GM21423 (cell line): ENCODE data around the gene STAP2.

Experiments used
- ATAC-seq: cut with Tn5 transposase; IDR thresholded peaks from one replicate; pipeline ENCODE4 v1.9.1; 2021; ENCODE audit warnings: mild to moderate bottlenecking, moderate library complexity; ENCODE audit not compliant: unreplicated experiment

STAP2 gene

GRCh38 chr19:4338441-4339355 is at the start of gene STAP2:
Gene STAP2, minus strand, starts transcription at chr19:4338827. Its CDS starts 74 bp downstream, at chr19:4338753.
- ATAC-seq = no peak

GRCh38 chr19:4386041-4386782 is 47.6 kb upstream of the STAP2 start:
- ATAC-seq = no peak

GRCh38 chr19:4385291-4386040 is 46.8 kb upstream of the STAP2 start:
- no peak for ATAC-seq

GRCh38 chr19:4380254-4380727 is 41.7 kb upstream of the STAP2 start:
- ATAC-seq = no peak

GRCh38 chr19:4379383-4380253 is 41.0 kb upstream of the STAP2 start:
- ATAC-seq = no peak

GRCh38 chr19:4378886-4379285 is 40.3 kb upstream of the STAP2 start:
- no peak for ATAC-seq

- ATAC-seq = no peak
These were observed 38.6 kb upstream of the STAP2 start for GRCh38 chr19:4376991-4377781.

GRCh38 chr19:4376671-4376990 is 38.0 kb upstream of the STAP2 start:
- no peak for ATAC-seq

- no peak for ATAC-seq
These were observed 37.5 kb upstream of the STAP2 start for GRCh38 chr19:4376028-4376670.

- no peak for ATAC-seq
These were observed 36.8 kb upstream of the STAP2 start for GRCh38 chr19:4375164-4376027.

GRCh38 chr19:4374498-4375163 is 36.0 kb upstream of the STAP2 start:
- no peak for ATAC-seq

GRCh38 chr19:4373601-4374497 is 35.2 kb upstream of the STAP2 start:
- ATAC-seq = no peak

GRCh38 chr19:4373013-4373367 is 34.4 kb upstream of the STAP2 start:
- ATAC-seq = no peak

- ATAC-seq = no peak
These were observed 33.8 kb upstream of the STAP2 start for GRCh38 chr19:4372165-4373012.

GRCh38 chr19:4371247-4372164 is 32.9 kb upstream of the STAP2 start:
- ATAC-seq = no peak
